Kidney tubule cell (primary cell): ENCODE results near the gene XIRP2.

Experiments used
- DNase-seq: peaks from one replicate; pipeline ENCODE4 v3.0.0-alpha.2; 2018; ENCODE audit warnings: low spot score

XIRP2 gene

GRCh38 chr2:166888180-166888579 lies at the start of gene XIRP2:
Gene XIRP2, plus strand, starts transcription at chr2:166888480. Its CDS starts 15,003 bp downstream, at chr2:166903483.
- no peak for DNase-seq

- no peak for DNase-seq
These were observed 47.1 kb upstream of the XIRP2 start for GRCh38 chr2:166841152-166841551.

GRCh38 chr2:166841679-166842078 lies 46.6 kb upstream of the XIRP2 start:
- no peak for DNase-seq

- DNase-seq, result no peak
These were observed 44.2 kb upstream of the XIRP2 start for GRCh38 chr2:166844111-166844510.

GRCh38 chr2:166862468-166863132 lies 25.7 kb upstream of the XIRP2 start:
- no peak for DNase-seq

GRCh38 chr2:166867874-166868514 lies 20.3 kb upstream of the XIRP2 start:
- no peak for DNase-seq

GRCh38 chr2:166870346-166870745 lies 17.9 kb upstream of the XIRP2 start:
- DNase-seq, result no peak

- no peak for DNase-seq
These were observed 7.1 kb upstream of the XIRP2 start for GRCh38 chr2:166881177-166881576.

- no peak for DNase-seq
These were observed 5.4 kb upstream of the XIRP2 start for GRCh38 chr2:166882851-166883250.

- no peak for DNase-seq
These were observed 3.4 kb downstream of the XIRP2 start for GRCh38 chr2:166891727-166892126.

- no peak for DNase-seq
These were observed 4.1 kb downstream of the XIRP2 start for GRCh38 chr2:166892397-166892796.

- no peak for DNase-seq
These were observed 7.0 kb downstream of the XIRP2 start for GRCh38 chr2:166895243-166895642.

- DNase-seq, result no peak
These were observed 9.4 kb downstream of the XIRP2 start for GRCh38 chr2:166897666-166898065.

- DNase-seq, result no peak
These were observed 11.4 kb downstream of the XIRP2 start for GRCh38 chr2:166899676-166900075.

GRCh38 chr2:166900700-166901099 lies 12.4 kb downstream of the XIRP2 start:
- DNase-seq, result peak; percentile 18

- DNase-seq, result no peak
These were observed 13.1 kb downstream of the XIRP2 start for GRCh38 chr2:166901336-166901735.

GRCh38 chr2:166916987-166917386 lies 28.7 kb downstream of the XIRP2 start:
- no peak for DNase-seq

GRCh38 chr2:166917415-166917814 lies 29.1 kb downstream of the XIRP2 start:
- DNase-seq, result no peak

- DNase-seq, result no peak
These were observed 33.1 kb downstream of the XIRP2 start for GRCh38 chr2:166921261-166921896.

GRCh38 chr2:166924967-166925366 lies 36.7 kb downstream of the XIRP2 start:
- no peak for DNase-seq

- no peak for DNase-seq
These were observed 38.4 kb downstream of the XIRP2 start for GRCh38 chr2:166926657-166927056.

- no peak for DNase-seq
These were observed 43.8 kb downstream of the XIRP2 start for GRCh38 chr2:166932032-166932431.

- DNase-seq, result no peak
These were observed 46.5 kb downstream of the XIRP2 start for GRCh38 chr2:166934817-166935216.
